ENCODE data around the gene PPP1CC.

The PPP1CC gene

GRCh38 chr12:110688446-110689280 lies 54.0 kb downstream of the PPP1CC start, which contains the start of gene HVCN1:
TSS of gene HVCN1 (minus strand) at chr12:110689115. CDS start at chr12:110683245, 5,870 bp downstream.
- Histone ChIP-seq H3K4me3 (ENCODE audit: low read length, poor library complexity, severe bottlenecking) (peak within 1 kb of the TSS; percentile 77), H3K4me2 (ENCODE audit: low read depth, low read length, poor library complexity, severe bottlenecking) (peak within 1 kb of the TSS; percentile 67)

GRCh38 chr12:110687396-110688169 lies 55.1 kb downstream of the PPP1CC start:
- Histone ChIP-seq H3K27me3 (ENCODE audit: insufficient read depth, low read length, poor library complexity, severe bottlenecking) (no peaks in the 10 kb centered on the region), H3K4me1 (ENCODE audit: insufficient read depth, low read length, poor library complexity, severe bottlenecking) (peaks cover 16% of the 10 kb centered on the region), H3K4me2 (ENCODE audit: low read depth, low read length, poor library complexity, severe bottlenecking) (peak overlapping the region; percentile 67), H3K9ac (ENCODE audit: low read depth, low read length, poor library complexity, severe bottlenecking) (no peak overlapping the region), H3K79me2 (ENCODE audit: insufficient read depth, low read length) (no peaks in the 10 kb centered on the region; the same call in 1 of the 2 replicates), H3K4me3 (ENCODE audit: low read length, poor library complexity, severe bottlenecking) (peak overlapping the region; percentile 77), H4K20me1 (ENCODE audit: insufficient read depth, low read length, poor library complexity, severe bottlenecking) (no peaks in the 10 kb centered on the region), H2AFZ (ENCODE audit: low read length) (no peak overlapping the region), H3K9me2 (replicated peaks; ENCODE audit: low read depth, low read length) (no peaks in the 10 kb centered on the region), H3K36me3 (ENCODE audit: insufficient read depth, low read length) (no peaks in the 10 kb centered on the region), H3K9me3 (ENCODE audit: insufficient read depth, low read depth, low read length) (no peaks in the 10 kb centered on the region), H3F3A (ENCODE audit: low read depth) (no peaks in the 10 kb centered on the region)
- TF ChIP-seq EZH2phosphoT487 (IDR thresholded peaks at IDR 0.05; ENCODE audit: borderline replicate concordance): no peak
- no peak for TF ChIP-seq CTCF (conservative IDR thresholded peaks at IDR 0.05; ENCODE audit: low read length)

More at GRCh38 chr12:110688446-110689280, 54.0 kb downstream of the PPP1CC start, which contains the start of gene HVCN1:
- Histone ChIP-seq H3K9me3 (ENCODE audit: insufficient read depth, low read depth, low read length) (no peaks in the 10 kb centered on the region), H3K79me2 (ENCODE audit: insufficient read depth, low read length) (no peaks in the 10 kb centered on the region; the same call in 1 of the 2 replicates), H3K9me2 (replicated peaks; ENCODE audit: low read depth, low read length) (no peaks in the 10 kb centered on the region), H3K27me3 (ENCODE audit: insufficient read depth, low read length, poor library complexity, severe bottlenecking) (no peaks in the 10 kb centered on the region), H3K9ac (ENCODE audit: low read depth, low read length, poor library complexity, severe bottlenecking) (peak within 1 kb of the TSS; percentile 85), H2AFZ (ENCODE audit: low read length) (peak within 1 kb of the TSS; percentile 88), H3K4me1 (ENCODE audit: insufficient read depth, low read length, poor library complexity, severe bottlenecking) (peaks cover 16% of the 10 kb centered on the region), H3F3A (ENCODE audit: low read depth) (no peaks in the 10 kb centered on the region), H3K36me3 (ENCODE audit: insufficient read depth, low read length) (no peaks in the 10 kb centered on the region), H4K20me1 (ENCODE audit: insufficient read depth, low read length, poor library complexity, severe bottlenecking) (no peaks in the 10 kb centered on the region)
- TF ChIP-seq CTCF (conservative IDR thresholded peaks at IDR 0.05; ENCODE audit: low read length) (no peak), EZH2phosphoT487 (IDR thresholded peaks at IDR 0.05; ENCODE audit: borderline replicate concordance) (no peak)

- Histone ChIP-seq H3K79me2 (ENCODE audit: insufficient read depth, low read length) (no peaks in the 10 kb centered on the region; the same call in 1 of the 2 replicates), H3F3A (ENCODE audit: low read depth) (no peaks in the 10 kb centered on the region), H2AFZ (ENCODE audit: low read length) (no peak overlapping the region), H3K9me2 (replicated peaks; ENCODE audit: low read depth, low read length) (no peaks in the 10 kb centered on the region), H3K4me3 (ENCODE audit: low read length, poor library complexity, severe bottlenecking) (no peak overlapping the region), H3K36me3 (ENCODE audit: insufficient read depth, low read length) (no peaks in the 10 kb centered on the region), H3K27me3 (ENCODE audit: insufficient read depth, low read length, poor library complexity, severe bottlenecking) (no peaks in the 10 kb centered on the region), H3K9me3 (ENCODE audit: insufficient read depth, low read depth, low read length) (no peaks in the 10 kb centered on the region), H4K20me1 (ENCODE audit: insufficient read depth, low read length, poor library complexity, severe bottlenecking) (no peaks in the 10 kb centered on the region), H3K4me2 (ENCODE audit: low read depth, low read length, poor library complexity, severe bottlenecking) (no peak overlapping the region), H3K9ac (ENCODE audit: low read depth, low read length, poor library complexity, severe bottlenecking) (no peak overlapping the region), H3K4me1 (ENCODE audit: insufficient read depth, low read length, poor library complexity, severe bottlenecking) (peaks cover 16% of the 10 kb centered on the region)
- TF ChIP-seq CTCF (conservative IDR thresholded peaks at IDR 0.05; ENCODE audit: low read length): no peak
- TF ChIP-seq EZH2phosphoT487 (IDR thresholded peaks at IDR 0.05; ENCODE audit: borderline replicate concordance): no peak
Measured at GRCh38 chr12:110686294-110686903, 56.3 kb downstream of the PPP1CC start.
